ENCODE results near the gene TMEM26.

DNA sequence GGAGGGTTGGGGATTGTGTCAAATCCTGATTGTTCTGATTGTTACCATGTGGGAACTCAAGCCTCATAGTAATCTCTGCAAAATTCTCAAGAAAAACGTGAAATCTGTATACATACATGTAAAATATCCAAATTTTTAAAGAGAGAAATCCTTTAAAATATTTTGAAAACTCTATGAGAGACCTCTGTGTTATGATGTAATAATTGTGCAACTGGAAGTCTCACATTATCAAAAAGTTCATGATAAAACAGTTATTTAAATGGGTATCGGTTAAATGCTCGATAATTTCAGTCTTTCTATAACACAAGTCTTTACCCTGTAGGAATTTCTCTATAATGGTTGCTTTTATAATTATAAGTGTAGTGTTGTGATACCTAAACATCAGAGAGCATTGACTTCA lies 95.5 kb downstream of the TMEM26 start:
- TF ChIP-seq POLR2AphosphoS5 (IDR thresholded peaks at IDR 0.05) = no peak
- TF ChIP-seq, protein P1, sequence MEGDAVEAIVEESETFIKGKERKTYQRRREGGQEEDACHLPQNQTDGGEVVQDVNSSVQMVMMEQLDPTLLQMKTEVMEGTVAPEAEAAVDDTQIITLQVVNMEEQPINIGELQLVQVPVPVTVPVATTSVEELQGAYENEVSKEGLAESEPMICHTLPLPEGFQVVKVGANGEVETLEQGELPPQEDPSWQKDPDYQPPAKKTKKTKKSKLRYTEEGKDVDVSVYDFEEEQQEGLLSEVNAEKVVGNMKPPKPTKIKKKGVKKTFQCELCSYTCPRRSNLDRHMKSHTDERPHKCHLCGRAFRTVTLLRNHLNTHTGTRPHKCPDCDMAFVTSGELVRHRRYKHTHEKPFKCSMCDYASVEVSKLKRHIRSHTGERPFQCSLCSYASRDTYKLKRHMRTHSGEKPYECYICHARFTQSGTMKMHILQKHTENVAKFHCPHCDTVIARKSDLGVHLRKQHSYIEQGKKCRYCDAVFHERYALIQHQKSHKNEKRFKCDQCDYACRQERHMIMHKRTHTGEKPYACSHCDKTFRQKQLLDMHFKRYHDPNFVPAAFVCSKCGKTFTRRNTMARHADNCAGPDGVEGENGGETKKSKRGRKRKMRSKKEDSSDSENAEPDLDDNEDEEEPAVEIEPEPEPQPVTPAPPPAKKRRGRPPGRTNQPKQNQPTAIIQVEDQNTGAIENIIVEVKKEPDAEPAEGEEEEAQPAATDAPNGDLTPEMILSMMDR (IDR thresholded peaks at IDR 0.05) = no peak
- TF ChIP-seq POLR2A (IDR thresholded peaks at IDR 0.05; ENCODE audit: low read depth) = no peak
- no peak for TF ChIP-seq EP300 (IDR thresholded peaks at IDR 0.05)

All from esophagus muscularis mucosa (tissue), 4 donors.